GM19452 (cell line): ENCODE data around the gene ALOX12.
"Not testable (repeated sequence)": the region's sequence is repeated elsewhere in the genome, so short reads cannot be mapped to it uniquely, and the experiment has no call there.

Experiments
- ATAC-seq: cut with Tn5 transposase; IDR thresholded peaks from one replicate; pipeline ENCODE4 v1.9.1; 2021; ENCODE audit not compliant: unreplicated experiment

The ALOX12 gene

GRCh38 chr17:7045492-7046126 lies 49.8 kb downstream of the ALOX12 start:
- ATAC-seq = no peak

DNA sequence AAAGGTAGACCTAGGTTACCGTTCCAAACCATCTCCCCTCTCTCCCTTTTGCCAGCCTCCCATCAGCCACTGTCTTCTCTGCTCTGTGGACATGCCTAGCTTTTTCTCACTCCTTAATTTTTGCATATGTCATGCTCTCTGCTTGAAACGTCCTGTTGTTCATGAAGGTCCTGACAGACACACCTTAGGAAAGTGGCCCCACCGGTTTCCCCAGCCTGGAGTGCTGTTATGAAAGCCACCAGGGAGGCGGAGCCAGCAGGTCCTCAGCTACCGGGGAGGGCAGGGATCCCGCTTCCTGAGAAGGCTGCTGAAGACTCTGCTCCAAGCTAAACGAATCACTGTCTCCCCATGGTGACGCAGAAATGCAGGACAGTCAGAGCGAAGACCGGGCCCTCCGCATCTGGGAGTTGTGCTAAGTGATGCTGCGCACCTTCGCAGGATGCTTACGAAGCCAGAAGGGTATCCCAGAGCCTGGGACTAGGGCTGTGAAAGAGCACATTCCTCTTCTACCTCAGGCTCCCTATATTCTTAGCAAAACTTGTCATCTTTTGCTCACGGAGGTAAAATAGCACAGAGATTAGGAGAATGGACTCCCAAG lies 50.4 kb downstream of the ALOX12 start:
- no peak for ATAC-seq

GRCh38 chr17:7046725-7047397 lies 51.0 kb downstream of the ALOX12 start:
- ATAC-seq = not testable (repeated sequence)

GRCh38 chr17:7047566-7047965 lies 51.7 kb downstream of the ALOX12 start:
- no peak for ATAC-seq

DNA sequence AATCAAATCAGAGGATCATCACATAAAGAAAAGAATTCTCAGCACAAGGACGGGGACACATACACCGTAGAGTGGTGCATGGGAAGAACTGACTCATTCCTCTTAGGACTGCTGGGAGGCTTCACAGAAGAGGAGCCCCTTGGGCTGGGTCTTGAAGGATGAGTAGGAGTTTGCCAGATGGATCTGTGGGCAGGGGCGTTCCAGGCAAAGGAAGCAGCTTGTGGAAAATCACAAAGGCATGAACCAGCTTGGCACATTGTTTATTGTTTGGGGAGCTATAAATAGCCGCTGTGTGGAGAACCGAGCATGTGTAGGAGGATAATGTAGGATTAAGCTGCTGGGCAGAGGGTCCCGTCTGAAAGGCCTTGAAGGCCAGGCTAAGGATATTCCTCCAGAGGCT lies 53.1 kb downstream of the ALOX12 start:
- no peak for ATAC-seq

DNA sequence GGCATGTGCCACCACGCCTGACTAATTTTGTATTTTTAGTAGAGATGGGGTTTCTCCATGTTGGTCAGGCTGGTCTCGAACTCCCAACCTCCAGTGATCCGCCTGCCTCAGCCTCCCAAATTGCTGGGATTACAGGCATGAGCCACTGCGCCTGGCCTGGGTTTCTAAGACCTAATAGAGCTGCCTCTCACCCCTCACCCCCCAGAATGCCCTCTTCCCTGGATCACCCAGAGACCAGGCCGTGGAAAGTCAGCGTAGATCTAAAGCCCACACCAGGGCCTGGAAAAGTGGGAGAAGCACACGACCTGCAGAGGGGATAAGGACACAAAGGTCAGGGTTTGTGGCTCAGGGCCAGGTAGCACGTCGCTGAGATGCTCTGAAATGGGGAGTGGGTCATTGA lies 54.7 kb downstream of the ALOX12 start:
- ATAC-seq = not testable (repeated sequence)

- no peak for ATAC-seq
These were observed 60.5 kb downstream of the ALOX12 start for GRCh38 chr17:7056386-7056785.

DNA sequence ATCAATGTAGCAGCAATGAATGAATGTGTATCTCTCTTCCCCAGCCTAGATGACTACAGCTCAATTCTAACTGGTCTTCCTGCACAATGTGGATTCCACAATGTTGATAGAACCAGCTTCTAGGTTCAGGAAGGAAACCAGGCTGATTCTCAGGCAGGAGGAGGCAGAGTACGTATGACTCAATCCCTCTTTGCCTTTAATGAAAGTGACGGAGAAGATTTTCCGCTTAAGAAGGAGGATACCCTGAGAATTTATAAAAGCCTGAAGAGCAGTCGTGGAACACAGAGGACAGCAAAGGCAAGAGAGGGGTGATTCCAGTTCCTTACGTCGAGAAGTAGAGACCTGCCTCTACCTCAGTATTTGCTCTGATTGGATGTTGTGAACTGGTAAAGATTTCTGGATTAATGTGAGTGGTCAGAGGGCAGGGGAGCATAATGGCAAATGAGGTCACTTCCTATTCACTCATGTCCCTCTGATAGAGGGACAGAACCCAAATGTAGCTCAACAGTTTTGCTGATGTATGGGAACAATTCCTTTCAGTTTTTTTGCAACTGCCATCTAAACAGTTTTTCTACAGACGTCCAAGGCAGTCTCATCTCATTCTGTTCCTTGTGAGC lies 63.1 kb downstream of the ALOX12 start:
- no peak for ATAC-seq
